Pons (tissue), 1 donor: ENCODE data around the gene ALG1.
A peak's percentile ranks its signal among the peaks of the same experiment; 100 is the strongest.
"Not testable (repeated sequence)": the region's sequence is repeated elsewhere in the genome, so short reads cannot be mapped to it uniquely, and the experiment has no call there.

ENCODE experiments used
- DNase-seq: peaks from one replicate; pipeline ENCODE4 v3.0.0-alpha.2; 2016; ENCODE audit warnings: low spot score

Gene ALG1

DNA sequence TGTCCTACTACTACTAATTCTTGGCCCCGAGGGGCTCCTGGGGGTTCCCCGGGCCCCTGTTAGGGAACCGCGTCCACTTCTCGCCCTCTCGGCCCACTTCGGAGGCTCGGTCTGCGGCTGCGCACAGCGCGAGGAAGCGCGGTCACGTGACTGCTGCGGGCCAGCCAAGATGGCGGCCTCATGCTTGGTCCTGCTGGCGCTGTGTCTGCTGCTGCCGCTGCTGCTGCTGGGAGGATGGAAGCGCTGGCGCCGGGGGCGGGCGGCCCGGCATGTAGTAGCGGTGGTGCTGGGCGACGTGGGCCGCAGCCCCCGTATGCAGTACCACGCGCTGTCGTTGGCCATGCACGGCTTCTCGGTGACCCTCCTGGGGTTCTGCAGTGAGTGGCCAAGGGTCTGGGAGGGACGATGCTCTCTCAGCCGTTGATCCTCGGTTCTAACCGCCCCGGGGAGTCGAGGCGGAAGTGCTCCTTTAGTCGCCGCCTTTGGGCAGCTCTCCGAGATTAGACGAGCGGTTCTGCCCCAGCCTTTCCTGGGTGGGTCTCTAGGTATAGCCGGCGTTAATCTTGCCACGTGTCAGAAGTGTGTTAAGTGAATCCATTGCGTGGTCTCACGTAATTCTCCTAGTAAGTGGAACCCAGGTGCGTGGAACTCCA lies at the start of gene ALG1:
ALG1 (plus strand) TSS at position 163 of the 653 bp plus-strand sequence; CDS start at position 170, 7 bp downstream.
- peak; percentile 81 for DNase-seq

- no peak for DNase-seq
These were observed 49.1 kb upstream of the ALG1 start for GRCh38 chr16:5022521-5022920.

DNA sequence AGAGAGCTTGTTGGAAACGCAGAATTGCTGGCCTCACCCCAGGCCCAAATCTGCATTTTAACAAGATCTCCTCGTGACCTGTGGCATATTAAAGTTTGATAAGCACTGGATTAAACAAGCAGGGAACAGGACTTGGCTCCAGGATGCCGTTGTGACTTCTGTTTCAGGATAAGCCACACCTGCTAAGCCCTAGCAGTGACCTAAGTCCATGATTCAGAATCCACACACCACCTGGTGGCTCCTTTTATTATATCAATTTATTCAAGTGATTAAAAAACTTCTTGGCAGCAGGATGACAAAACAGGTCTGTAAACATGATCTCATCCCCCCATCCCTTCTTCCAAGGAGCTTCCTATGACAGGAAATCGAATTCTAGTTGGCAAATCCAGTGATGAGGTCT lies 47.0 kb upstream of the ALG1 start:
- DNase-seq = peak; percentile 42

- peak; percentile 70 for DNase-seq
These were observed 46.4 kb upstream of the ALG1 start for GRCh38 chr16:5025171-5025632.

GRCh38 chr16:5026664-5027063 lies 45.0 kb upstream of the ALG1 start:
- no peak for DNase-seq

- DNase-seq = no peak
These were observed 44.6 kb upstream of the ALG1 start for GRCh38 chr16:5027086-5027485.

- no peak for DNase-seq
These were observed 43.9 kb upstream of the ALG1 start for GRCh38 chr16:5027575-5028235.

DNA sequence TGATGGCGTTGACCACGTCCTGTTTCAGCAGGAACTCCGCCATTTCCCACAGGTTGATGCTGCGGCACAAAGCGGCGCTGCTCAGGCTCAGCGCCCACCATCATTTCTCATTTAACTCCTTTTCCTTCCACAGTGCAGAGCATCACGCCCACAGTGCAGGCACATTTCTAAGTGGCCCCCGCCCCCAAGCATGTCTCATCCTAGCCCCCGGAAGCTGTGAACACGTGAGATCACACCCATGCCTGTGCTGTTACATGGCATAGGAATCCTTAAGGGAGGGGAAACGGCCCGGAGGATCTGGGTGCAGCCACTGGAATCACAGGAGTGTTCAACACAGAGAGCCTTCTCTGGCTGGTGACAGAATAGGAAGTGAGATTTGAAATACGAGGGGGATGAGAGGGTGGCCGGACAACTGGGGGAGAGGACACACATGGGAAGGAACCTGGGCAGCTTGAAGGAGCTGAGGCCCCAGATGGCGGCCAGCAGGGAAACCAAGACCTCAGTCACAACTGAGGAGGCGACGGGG lies 42.6 kb upstream of the ALG1 start:
- no peak for DNase-seq

DNA sequence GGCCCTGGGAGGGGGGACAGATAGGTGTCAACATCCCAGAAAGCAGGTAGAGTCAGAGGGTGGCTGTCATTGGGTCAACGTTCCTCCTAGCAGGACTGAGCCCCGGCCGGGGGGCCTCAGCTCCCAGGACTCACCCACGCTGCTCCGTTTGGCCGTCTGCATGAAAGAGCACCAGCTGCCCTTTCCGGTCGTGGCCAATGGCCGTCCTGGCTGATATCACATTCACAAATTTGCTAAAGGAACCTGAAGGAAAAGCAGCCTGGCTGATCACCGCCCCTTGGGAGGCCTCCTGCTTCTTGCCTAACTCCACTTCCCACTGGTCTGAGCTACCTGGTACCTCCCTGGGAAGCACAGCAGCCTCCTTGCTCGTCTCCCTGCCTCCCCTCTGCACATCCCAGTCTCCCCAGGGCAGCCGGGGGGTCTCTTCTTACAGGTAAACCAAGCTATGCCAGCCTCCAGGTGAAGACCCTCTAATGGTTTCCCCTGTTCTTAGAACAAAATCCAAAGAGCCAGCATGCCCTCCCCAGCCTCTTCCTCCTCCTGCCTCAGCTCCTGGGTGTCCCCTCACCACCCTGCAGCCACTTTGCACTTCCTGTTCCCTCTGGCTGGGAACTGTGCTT lies 41.3 kb upstream of the ALG1 start:
- DNase-seq = no peak

GRCh38 chr16:5031601-5032000 lies 40.0 kb upstream of the ALG1 start:
- DNase-seq = no peak

DNA sequence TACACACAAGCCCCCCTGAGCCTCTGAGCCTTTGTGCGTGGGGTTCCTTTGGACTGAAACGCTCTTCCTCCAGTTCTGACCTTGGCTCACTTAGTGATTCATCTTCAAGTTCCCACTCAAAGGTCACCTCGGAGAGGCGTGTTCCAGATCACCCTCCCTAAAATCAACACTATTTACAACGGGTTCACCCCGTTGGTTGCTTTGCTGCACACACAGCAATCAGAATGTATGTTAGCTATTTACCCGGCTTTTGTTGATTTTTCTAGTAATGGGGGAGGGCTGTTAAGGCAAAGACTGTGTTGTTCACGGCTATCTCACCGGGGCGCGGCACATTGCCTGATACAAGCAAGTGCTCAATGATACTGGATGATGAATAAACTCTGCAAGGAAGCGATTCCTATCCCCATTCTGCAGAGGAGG lies 38.9 kb upstream of the ALG1 start:
- DNase-seq = no peak

GRCh38 chr16:5033256-5034166 lies 38.1 kb upstream of the ALG1 start, which contains the start of gene NAGPA:
Gene NAGPA (minus strand): TSS chr16:5033935. CDS start chr16:5033914, 21 bp downstream.
- DNase-seq = peak; percentile 76

GRCh38 chr16:5034167-5034523 lies 37.5 kb upstream of the ALG1 start:
- no peak for DNase-seq

GRCh38 chr16:5035909-5036227 lies 35.8 kb upstream of the ALG1 start:
- no peak for DNase-seq

DNA sequence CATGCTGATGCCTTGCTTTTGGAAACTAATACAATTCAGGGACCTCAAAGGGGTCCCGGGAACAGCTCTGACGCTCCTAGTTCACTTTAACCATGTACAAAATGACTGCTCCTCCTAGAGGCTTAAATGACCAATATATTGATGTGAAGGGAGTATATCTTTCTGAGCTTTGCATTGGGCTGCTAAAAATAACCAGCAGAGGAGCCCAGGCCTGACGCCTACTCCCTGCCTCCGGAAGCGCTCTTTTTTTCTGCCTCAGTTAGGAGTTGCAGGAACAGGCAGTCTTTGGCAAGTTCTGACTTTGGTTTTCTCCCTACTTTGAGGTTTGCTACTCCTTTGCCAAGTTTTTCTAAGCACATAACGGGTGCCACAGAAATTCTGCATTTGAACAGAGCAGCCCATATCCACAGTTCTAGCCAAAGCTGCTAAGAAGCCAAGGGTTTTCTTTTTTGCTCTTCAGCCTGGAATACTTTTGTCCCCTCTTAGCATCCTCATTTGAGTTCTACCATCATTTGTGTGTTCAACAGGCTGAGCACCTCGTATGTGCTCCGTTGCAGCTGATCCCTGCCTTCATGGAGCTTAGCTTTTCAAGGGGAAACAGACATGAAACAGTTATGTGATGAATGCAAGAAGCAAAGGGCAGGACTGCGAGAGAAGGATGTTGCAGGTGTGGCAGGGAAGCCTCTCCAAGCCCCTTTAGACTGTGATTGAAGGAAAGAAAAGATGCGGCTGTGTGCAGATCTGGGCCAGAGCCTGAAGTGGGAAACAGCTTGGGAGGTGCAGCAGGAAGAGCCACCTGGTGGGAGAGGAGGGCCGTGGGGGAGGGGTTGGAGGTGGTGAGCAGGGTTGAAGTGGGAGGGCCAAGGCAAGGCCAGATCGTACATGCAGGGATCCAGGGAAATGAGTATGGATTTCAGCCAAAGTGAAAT lies 35.2 kb upstream of the ALG1 start:
- DNase-seq = no peak

DNA sequence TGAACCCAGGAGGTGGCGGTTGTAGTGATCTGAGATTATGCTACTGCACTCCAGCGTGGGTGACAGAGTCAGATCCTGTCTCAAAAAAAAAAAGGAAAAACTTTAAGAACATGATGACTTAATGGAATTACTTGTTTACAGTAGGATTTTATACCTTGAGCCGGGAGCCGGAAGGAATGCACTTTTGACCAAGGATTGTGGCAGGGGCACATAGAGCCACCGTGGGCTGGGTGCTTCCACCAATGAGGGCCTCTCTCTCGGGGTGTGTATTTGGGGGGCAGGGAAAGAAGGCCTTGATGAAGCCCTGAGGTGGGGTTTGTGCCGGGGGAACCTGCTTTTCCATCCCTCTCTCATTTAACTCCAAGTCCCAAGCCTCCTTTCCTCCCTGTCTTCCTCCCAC lies 31.2 kb upstream of the ALG1 start:
- DNase-seq = no peak

DNA sequence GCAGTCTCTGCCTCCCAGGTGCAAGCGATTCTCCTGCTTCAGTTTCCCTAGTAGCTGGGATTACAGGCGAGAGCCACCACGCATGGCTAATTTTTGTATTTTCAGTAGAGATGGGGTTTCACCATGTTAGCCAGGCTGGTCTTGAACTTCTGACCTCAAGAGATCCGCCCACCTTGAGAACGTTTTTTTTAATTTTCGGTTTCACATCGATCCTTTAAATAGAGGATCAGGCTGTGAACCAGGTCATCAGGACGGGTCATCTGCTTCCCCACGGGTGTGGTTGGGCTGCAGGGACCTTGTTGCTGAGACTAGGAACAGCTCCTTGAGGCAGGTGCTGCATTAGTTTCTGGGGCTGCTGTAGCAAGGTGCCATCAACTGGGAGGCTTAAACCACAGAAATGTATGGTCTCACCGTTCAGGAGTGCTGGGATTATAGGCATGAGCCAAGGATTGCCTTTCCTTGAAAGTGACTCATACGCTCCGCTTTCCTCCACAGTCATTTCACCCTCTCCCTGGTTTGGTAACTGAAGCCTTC lies 30.0 kb upstream of the ALG1 start:
- DNase-seq = no peak

GRCh38 chr16:5042574-5043171 lies 29.0 kb upstream of the ALG1 start:
- no peak for DNase-seq

DNA sequence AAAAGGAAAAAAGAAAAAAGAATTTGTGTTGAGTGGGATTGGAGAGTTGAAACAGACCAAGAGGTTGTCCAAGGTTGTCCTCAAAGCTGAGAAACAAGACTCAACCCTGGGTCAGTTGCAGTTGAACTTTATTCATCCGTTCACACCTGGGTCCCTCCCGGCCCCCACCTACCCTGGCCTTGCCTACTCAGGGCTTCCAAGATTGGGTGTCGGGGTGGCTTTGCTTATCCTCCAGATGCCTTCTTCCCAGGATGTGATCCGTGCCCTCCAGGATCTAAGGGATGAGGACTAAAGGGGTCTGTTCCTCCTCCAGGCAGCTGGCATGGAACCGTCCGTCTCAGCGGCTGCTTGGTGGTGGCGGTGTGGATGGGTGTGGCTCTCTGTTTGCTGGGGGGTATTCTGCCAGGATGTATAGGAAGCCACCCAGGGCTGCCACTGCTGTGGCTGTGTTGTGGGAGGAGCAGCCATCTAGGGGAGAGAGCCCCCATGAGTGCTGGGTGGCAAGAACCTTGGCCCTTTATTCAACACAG lies 27.6 kb upstream of the ALG1 start:
- DNase-seq = no peak

DNA sequence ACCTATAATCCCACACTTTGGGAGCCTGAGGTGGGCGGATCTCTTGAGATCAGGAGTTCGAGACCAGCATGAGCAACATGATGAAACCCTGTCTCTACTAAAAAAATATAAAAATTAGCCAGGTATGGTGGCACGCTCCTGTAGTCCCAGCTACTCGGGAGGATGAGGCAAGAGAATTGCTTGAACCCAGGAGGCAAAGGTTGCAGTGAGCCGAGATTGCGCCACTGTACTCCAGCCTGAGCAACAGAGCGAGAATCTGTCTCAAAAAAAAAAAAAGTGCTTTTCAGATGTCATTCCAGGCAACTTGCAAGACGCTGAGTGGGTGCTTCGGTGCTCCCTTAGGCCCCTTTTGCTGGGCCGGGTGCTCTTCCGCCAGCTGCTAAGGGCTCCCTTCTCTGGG lies 27.1 kb upstream of the ALG1 start:
- not testable (repeated sequence) for DNase-seq
